ENCODE measurements around the gene SLC6A8.
"Not testable (repeated sequence)": the region's sequence is repeated elsewhere in the genome, so short reads cannot be mapped to it uniquely, and the experiment has no call there.

SLC6A8 gene

GRCh38 chrX:153671589-153672530 lies 15.9 kb upstream of the SLC6A8 start:
- no peak for DNase-seq (ENCODE audit: low read depth in 2 of 2)

- DNase-seq (ENCODE audit: low read depth in 2 of 2): no peak
Observed at GRCh38 chrX:153672531-153673427, 14.9 kb upstream of the SLC6A8 start.

GRCh38 chrX:153673428-153674218 lies 14.1 kb upstream of the SLC6A8 start, which contains the start of gene PNCK:
PNCK (minus strand) TSS chrX:153673813; CDS start chrX:153673076, 737 bp downstream.
- DNase-seq (ENCODE audit: low read depth in 2 of 2): no peak

GRCh38 chrX:153674219-153674851 lies 13.4 kb upstream of the SLC6A8 start:
- no peak for DNase-seq (ENCODE audit: low read depth in 2 of 2)

- DNase-seq (ENCODE audit: low read depth in 2 of 2): no peak
Observed at GRCh38 chrX:153681175-153681574, 6.6 kb upstream of the SLC6A8 start.

GRCh38 chrX:153683486-153683885 lies 4.2 kb upstream of the SLC6A8 start:
- DNase-seq (ENCODE audit: low read depth in 2 of 2): not testable (repeated sequence)

GRCh38 chrX:153684467-153685155 lies 3.1 kb upstream of the SLC6A8 start:
- DNase-seq (ENCODE audit: low read depth in 2 of 2): no peak

- no peak for DNase-seq (ENCODE audit: low read depth in 2 of 2)
Observed at GRCh38 chrX:153685156-153685536, 2.6 kb upstream of the SLC6A8 start.

- DNase-seq (ENCODE audit: low read depth in 2 of 2): no peak
Observed at GRCh38 chrX:153685751-153686696, 1.7 kb upstream of the SLC6A8 start.

- DNase-seq (ENCODE audit: low read depth in 2 of 2): no peak
Observed at GRCh38 chrX:153686711-153687110, 1.0 kb upstream of the SLC6A8 start.

GRCh38 chrX:153688071-153688470 lies 345 bp downstream of the SLC6A8 start:
- no peak for DNase-seq (ENCODE audit: low read depth in 2 of 2)

GRCh38 chrX:153688506-153688905 lies 780 bp downstream of the SLC6A8 start:
- DNase-seq (ENCODE audit: low read depth in 2 of 2): no peak

GRCh38 chrX:153688911-153689590 lies 1.3 kb downstream of the SLC6A8 start:
- no peak for DNase-seq (ENCODE audit: low read depth in 2 of 2)

- DNase-seq (ENCODE audit: low read depth in 2 of 2): no peak
Observed at GRCh38 chrX:153689654-153690465, 2.1 kb downstream of the SLC6A8 start.

- DNase-seq (ENCODE audit: low read depth in 2 of 2): no peak
Observed at GRCh38 chrX:153690466-153690865, 2.7 kb downstream of the SLC6A8 start.

GRCh38 chrX:153691032-153691827 lies 3.5 kb downstream of the SLC6A8 start:
- DNase-seq (ENCODE audit: low read depth in 2 of 2): not testable (repeated sequence)

- DNase-seq (ENCODE audit: low read depth in 2 of 2): no peak
Observed at GRCh38 chrX:153692003-153692402, 4.3 kb downstream of the SLC6A8 start.
